Amniotic epithelial cell (primary cell): Measurements from ENCODE around the gene ADAM10.

Experiments
- DNase-seq: peaks from one replicate; pipeline ENCODE4 v3.0.0-alpha.2; 2010; ENCODE audit warnings: low read depth

The ADAM10 gene, protein sequence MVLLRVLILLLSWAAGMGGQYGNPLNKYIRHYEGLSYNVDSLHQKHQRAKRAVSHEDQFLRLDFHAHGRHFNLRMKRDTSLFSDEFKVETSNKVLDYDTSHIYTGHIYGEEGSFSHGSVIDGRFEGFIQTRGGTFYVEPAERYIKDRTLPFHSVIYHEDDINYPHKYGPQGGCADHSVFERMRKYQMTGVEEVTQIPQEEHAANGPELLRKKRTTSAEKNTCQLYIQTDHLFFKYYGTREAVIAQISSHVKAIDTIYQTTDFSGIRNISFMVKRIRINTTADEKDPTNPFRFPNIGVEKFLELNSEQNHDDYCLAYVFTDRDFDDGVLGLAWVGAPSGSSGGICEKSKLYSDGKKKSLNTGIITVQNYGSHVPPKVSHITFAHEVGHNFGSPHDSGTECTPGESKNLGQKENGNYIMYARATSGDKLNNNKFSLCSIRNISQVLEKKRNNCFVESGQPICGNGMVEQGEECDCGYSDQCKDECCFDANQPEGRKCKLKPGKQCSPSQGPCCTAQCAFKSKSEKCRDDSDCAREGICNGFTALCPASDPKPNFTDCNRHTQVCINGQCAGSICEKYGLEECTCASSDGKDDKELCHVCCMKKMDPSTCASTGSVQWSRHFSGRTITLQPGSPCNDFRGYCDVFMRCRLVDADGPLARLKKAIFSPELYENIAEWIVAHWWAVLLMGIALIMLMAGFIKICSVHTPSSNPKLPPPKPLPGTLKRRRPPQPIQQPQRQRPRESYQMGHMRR

DNA sequence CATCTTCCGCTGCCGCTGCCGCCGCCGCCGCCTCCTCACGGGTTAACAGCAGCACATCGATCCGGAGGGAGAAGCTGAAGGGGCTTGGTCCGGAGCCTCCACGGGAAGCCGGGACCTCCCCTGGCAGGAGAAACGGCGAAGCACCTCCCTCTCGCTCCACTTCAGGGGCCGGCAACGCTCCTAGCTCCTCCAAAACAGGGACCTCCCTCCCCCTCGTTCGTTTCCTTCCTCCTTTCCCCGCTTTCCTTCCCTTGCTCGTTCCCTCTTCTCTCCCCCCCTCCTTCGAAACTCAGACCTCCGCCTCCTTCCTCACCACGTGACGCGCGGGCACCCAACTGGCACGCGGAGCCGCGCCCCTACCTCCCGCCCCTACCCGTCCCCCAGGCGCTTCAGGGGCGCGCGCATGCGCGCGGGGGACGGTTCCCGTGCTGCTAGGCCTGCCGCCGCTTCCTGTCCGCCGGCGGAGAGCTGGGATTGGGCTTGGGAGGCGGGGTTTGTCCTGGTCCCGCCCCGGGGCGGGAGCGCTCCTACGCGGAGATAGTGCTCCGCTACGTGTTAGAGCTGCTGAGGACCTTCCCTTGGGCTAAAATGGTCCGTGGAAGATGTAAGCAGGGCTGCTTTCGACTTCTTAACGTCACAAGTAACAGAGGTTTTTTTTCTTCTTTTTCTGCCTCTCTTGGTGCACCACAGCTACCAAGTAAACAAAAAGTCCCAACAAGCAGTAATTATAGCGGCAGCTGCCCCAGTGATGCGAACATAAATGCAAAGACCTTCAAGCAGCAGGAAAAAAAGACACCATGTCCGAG is at the start of gene ADAM10:
TSS of gene ADAM10 (minus strand) at position 176 of the 806 bp plus-strand sequence. CDS start at position 3, 173 bp downstream.
- DNase-seq: peak; percentile 98

DNA sequence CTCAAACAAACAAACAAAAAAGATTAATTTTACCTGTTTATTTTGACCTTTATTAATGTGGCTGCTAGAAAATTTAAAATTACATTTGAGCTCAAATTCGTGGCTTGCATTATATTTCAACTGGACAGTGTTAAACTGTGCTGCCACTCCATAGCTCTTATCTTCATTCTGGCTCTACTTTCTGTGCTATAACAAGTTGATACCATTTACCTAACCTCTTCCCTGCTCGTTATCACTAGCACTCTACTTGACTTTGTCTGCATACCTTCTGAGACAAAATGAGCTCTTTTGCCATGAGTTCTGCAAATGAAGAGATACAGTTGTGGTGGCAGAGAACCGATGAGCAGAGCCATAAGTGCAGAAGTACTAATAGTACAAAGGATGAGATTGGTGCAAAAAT is 48.0 kb upstream of the ADAM10 start:
- DNase-seq: no peak

DNA sequence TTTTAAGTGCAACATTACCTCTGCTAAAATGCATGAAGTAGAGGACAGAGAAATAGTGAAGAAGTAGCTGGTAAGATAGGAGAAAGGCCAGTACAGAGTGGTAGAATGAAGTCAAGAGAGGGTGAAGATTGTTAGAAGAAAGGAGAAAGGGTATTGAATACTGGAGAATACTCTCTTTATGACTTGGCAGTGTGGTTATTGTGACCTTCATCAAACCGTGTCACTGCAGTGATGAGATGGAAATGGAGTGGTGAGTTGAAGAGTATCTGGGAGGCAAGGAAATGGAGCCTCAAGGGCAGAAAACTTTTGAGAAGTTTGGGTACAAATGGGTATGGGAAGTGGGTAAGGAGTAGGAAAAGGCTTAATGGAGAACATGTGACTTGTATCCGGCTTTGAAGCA is 46.3 kb upstream of the ADAM10 start:
- no peak for DNase-seq

DNA sequence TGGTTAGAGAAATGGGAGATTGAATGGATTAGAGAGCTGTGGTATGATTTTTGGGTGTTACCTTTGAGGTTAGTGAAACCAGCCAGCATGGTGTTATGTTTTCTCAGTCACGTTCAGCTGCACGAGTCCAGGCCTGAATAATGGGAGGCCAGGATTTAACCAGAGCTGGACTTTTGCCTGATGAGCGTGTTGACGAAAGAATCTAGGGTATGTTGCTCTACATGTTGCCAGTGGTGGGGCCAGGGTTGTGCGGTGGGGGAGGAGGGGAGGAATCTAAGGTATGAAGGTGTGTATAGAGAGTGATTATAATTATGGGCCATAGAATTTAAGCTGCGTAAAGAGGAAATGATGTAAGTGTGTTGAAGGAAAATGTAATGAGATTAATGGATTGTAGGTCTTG is 44.4 kb upstream of the ADAM10 start:
- peak; percentile 63 for DNase-seq

DNA sequence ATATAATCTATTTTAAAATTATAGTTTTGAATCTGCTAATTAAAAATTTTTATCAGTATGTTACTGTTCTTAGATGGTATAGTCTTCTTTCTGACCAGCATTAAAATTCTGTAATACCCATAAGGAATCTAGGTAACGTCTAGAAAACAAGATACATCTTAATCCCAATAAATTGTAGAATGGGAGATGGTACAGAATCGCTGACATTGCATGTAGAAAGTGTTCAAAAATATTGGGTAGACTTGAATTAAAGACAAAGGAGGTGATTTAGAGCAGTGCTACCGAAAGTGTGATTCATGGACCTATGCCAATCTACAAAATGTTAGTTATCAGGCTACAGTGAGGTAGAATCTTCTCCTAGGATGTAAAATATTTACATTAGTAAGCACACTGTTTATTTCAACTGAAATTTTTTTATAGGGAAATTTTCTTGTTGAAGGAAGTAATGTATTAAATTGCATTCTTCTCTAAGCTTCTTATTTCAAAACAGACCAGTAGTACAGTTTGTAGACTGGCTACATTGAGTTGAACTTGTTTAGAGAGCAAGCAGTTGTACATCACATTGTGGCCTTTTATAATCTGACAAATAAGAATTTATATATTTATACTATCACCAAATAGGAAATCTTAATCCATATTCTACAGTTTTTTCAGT is 38.7 kb upstream of the ADAM10 start:
- DNase-seq: no peak

DNA sequence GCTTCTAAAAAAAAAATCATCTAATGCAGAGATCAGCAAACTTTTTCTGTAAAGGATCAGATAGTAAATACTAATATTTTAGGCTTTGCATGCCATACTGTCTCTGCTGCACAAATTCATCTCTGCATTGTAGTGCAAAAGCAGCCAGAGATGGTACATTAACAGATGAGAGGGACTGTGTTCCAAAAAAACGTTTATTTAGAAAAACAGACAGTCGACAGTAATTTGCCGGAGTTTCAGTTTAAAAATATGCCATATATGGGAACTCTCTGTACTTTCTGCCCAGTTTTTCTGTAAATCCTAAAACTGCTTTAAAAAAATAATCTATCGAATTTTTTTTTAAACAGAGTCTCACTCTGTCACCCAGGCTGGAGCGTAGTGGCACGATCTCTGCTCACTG is 35.8 kb upstream of the ADAM10 start:
- no peak for DNase-seq

DNA sequence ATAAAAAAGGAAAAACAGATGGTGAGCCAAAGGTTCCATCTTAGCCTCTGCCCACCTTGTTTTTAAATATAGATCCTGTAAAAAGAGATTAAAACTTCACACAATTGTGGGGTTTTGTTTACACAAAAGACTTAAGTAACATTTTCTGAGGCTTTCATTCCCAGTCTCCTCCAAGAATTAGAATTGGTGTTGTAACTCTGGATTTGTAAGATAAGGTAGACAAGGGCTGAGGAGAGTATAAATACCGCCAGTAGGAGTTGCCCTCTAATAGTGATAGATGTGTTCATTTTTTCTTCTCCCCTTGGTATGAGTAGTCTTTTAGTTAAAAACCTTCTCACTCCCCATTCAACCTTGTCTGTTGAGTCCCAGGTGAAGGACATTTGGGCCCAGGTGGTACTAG is 30.0 kb upstream of the ADAM10 start:
- DNase-seq: peak; percentile 91

DNA sequence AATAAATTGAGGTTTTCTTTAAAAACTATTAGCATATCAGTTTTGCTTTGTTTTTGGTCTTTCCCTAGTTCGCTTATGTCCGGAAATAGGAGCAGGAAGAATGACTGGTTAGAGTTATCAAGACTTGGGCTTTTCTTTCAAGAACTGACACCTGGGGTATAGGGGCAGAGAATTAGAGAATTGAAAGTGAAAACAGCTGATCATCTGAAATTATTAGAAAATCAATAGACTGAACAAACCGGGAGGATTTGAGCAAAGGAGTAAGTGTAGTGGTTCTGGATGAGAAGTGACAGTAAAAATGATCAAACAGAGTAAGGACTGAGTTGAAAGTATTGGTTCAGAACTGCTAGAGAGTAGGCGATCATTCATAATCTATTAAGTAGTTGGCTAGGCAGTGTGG is 27.6 kb upstream of the ADAM10 start:
- DNase-seq: no peak

DNA sequence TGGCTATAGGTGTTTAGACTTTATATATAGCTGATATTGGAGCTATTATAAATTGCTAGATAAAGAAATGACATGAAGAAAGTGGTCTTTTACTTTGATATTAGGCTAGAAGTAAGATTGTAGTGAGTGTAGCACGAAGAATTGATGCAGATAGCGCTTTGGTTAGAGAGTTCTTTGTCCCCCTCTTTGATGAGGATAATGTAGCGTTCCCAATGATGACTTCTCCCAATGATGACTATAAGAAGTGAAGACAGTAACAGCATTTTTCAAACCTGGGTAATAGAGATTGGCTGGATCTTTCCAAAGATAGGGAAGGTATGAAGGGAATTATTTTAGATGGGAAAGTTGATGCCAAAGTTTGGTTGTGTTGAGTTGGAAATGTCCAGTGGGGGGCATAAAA is 25.9 kb upstream of the ADAM10 start:
- no peak for DNase-seq

DNA sequence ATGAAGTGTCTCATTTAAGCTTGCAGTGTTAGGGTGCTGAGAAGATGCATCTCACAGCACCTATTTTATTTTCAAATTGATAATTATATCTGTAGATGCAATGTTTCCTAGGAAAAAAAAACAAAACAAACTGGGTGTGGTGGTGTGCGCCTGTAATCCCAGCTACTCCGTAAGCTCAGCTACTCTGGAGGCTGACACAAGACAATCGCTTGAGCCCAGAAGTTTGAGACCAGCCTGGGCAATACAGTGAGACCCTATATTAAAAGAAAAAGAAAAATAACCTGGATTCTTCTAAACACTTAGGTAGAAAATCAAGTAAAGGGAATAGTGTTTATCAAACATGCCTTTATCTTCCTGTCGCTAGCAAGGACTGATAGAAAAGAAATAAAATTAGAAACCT is 23.5 kb upstream of the ADAM10 start:
- DNase-seq: peak; percentile 17

DNA sequence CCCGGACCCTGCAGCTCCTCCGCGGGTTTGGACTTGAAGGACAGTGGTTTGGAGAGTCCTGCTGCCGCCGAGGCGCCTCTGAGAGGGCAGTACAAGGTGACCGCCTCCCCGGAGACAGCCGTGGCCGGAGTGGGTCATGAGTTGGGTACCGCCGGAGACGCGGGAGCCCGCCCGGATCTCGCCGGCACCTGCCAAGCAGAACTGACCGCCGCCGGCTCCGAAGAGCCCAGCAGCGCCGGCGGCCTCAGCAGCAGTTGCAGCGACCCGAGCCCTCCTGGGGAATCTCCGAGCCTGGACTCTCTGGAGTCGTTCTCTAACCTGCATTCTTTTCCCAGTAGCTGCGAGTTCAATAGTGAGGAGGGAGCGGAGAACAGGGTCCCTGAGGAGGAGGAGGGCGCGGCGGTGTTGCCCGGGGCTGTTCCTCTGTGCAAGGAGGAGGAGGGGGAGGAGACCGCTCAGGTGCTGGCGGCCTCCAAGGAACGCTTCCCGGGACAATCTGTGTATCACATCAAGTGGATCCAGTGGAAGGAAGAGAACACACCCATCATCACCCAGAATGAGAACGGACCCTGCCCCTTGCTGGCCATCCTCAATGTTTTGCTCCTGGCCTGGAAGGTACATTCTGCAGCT is 22.2 kb upstream of the ADAM10 start:
- peak; percentile 6 for DNase-seq

DNA sequence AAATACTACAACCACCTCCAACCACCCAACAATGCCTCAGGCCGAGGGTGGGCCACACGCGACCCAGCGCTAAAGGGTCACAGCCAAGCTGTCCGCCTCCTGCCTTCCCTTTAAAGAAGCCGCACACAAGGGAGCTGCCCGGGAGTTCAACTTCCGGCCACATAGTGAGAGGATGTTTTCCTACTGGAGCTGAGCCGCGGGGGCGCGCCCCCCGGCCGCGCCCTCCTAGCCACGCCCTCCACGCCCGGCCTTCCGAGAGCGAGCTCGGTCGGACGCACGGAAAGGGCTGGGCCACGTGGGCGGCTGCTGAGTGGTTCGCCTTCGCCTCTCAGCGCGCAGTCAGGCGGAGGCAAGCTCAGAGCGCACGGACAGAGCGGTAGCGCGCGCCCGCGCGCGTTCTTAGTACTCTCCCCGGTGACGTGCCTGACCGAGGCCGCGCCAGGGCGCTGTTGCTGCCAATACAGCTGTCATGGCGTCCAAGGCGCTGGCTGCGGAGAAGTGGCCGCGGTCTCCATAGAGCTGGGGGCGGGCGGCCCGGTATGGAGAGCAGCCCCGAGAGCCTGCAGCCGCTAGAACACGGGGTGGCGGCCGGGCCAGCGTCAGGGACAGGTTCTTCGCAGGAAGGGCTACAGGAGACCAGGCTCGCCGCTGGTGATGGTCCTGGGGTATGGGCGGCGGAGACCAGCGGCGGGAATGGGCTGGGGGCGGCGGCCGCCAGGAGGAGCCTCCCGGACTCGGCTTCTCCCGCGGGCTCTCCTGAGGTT is 21.5 kb upstream of the ADAM10 start, which contains the start of gene MINDY2:
TSS of gene MINDY2 (plus strand) at position 446 of the 764 bp plus-strand sequence. CDS start at position 540, 94 bp downstream.
- peak; percentile 99 for DNase-seq

DNA sequence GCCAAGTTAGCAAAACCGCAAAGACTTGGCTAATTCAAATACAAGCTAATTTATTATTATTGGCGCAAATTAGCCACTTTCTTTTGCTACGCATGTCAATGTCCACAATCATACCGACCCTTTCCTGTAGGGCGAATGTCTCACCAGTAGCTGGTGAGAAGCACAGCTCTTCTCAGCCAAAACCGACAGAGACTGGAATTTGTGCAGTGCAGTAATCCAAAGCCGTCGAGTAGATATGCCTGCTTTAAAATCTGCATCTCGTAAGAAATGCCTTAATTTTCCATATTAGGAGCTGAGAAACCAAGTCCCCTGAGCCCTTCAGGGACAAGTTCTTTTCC is 21.0 kb upstream of the ADAM10 start:
- peak; percentile 83 for DNase-seq

DNA sequence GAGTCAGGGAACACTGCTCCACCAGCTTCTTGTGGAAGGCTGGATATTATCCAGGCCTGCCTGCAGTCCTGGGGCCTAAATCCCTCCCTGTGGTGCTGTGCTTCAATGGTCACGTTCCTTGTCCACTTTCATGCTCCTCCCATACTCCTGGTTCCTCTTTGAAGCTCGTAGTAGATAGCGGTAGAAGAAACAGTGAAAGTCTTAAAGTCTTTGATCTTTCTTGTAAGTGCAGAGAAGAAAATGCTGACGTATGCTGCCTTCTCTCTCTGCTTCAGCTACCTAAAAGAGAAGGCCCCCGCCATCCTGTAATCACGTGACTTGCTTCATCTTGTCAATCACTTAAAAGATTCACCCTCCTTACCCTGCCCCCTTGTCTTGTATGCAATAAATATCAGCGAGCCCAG is 19.1 kb upstream of the ADAM10 start:
- DNase-seq: peak; percentile 24

DNA sequence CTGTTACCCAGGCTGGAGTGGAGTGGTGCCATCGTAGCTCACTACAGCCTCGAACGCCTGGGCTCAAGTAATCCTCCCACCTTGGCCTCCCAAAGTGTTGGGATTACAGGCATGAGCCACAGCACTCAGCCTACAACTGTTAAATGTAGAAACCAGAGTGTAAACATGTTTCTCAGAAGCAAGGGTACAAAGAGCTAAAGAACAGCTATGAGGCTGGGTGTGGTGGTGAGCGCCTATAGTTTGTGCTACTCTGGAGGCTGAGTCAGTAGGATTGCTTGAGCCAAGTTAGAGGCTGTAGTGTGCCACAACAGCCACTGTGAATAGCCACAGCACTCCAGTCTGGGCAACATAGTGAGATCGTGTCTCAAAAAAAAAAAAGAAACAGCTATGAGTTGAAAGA is 16.8 kb upstream of the ADAM10 start:
- no peak for DNase-seq

DNA sequence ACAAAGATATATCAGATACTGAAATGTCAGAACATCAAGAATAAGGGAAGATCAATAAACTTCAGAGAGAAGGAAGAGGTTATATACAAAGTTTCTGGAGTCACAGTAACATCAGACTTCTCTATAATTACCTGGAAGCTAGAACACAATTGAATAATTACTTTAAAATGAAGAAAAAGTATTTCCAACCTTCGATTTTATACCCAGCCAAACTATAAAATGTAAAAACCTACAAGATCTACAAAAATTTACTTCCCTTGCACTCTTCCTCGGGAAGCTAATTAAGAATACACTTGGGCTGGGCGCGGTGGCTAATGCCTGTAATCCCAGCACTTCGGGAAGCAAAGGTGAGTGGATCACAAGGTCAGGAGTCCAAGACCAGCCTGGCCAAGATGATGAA is 15.0 kb upstream of the ADAM10 start:
- DNase-seq: no peak

DNA sequence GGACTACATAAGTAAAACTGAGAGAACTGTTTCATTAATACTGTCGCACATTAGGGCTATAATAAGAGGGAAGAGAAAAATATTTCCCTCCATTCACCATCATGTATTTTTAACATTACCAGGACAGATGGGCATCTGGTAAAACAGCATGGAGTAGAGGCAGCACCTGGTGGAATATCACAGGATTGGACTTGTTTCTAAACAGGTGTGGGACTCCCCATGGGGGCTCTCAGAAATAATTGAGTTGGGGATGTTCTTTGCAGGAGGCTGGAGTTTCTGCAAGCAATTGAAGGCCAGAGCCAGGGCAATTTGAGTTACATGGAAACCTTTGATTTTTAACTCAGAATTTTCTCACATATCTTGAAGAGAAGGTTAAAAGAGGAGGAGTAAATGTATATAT is 13.2 kb upstream of the ADAM10 start:
- no peak for DNase-seq

DNA sequence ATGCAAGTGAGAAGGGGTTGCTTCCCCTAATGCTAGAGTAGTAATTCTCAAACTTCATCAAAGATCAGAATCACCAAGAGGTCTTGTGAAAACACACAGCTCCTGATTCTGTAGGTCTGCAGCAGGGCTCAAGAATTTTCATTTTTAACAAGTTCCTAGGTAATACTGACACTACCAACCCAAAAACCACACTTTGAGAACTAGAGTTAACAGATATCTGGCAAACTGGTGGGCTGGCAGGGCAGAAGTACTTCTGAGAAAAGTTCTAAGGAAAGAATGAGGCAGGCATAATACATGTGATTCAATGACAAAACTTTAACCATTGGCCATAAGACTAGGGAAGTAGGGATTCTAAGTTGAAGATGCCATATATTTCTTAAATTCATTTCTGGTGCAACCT is 12.8 kb upstream of the ADAM10 start:
- DNase-seq: no peak

DNA sequence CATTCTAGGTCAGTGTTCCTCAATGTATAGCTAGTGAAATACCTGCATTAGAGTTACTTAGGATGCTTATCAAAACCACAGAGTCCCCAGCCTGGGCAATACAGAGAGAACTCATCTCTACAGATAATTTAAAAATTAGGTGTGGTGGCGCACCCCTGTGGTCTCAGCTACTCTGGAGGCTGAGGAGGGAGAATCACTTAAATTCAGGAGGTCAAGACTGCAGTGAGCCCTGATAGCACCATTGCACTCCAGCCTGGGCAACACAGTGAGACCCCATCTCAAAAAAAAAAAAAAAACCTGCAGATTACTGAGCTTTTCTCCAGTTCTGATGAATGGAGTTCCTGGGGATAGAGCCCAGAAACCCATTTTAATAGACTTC is 11.5 kb upstream of the ADAM10 start:
- DNase-seq: no peak

DNA sequence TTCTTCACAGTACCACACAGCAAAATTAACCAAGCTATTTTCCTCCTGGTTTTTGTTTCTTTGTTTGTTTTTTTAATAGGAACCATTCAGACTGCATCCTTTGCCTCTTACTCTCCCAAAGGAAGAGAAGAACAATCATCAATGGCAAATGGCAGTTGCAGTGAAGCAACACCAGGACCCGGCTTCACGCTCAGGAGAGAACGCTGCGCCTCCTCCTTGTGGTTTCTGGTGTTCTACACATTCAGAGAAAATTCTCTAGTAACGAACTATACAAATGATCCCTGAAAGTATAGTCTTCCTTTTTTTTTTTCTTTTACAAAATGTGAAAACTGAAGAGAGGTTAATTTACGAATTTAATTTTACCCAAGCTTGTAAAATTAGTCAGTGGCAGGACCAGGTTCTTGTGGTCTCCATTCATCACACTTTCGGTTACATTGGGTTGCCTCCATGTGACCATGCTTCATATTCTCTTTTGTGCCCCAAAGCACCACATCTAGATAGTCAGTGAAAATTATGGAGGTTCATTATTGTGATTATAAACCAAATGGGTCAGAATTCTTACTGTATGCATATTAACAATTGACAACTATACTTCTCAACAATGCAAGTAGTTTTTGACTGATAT is 11.0 kb upstream of the ADAM10 start:
- no peak for DNase-seq
